Embryonic facial prominence (tissue), 1 donor: ENCODE data around the gene MAGI1.

ENCODE experiments used
- DNase-seq: peaks from one replicate; pipeline ENCODE4 v3.0.0-alpha.2; 2016; ENCODE audit errors: extremely low spot score

Gene MAGI1

GRCh38 chr3:65485826-65486469, 552.8 kb downstream of the MAGI1 start:
- no peak for DNase-seq

GRCh38 chr3:65484964-65485363, 553.8 kb downstream of the MAGI1 start:
- no peak for DNase-seq

GRCh38 chr3:65483480-65483879, 555.2 kb downstream of the MAGI1 start:
- peak; percentile 51 for DNase-seq

- DNase-seq: no peak
These were observed 555.7 kb downstream of the MAGI1 start for GRCh38 chr3:65483011-65483410.

- DNase-seq: no peak
These were observed 557.6 kb downstream of the MAGI1 start for GRCh38 chr3:65481085-65481484.

GRCh38 chr3:65479990-65480389, 558.7 kb downstream of the MAGI1 start:
- no peak for DNase-seq

GRCh38 chr3:65478551-65479500, 559.9 kb downstream of the MAGI1 start:
- no peak for DNase-seq

- no peak for DNase-seq
These were observed 565.0 kb downstream of the MAGI1 start for GRCh38 chr3:65473736-65474135.

GRCh38 chr3:65472501-65472900, 566.2 kb downstream of the MAGI1 start:
- DNase-seq: no peak

- no peak for DNase-seq
These were observed 572.3 kb downstream of the MAGI1 start for GRCh38 chr3:65466300-65466988.

GRCh38 chr3:65449841-65450428, 588.8 kb downstream of the MAGI1 start:
- DNase-seq: no peak

- no peak for DNase-seq
These were observed 590.6 kb downstream of the MAGI1 start for GRCh38 chr3:65448120-65448519.

- no peak for DNase-seq
These were observed 593.0 kb downstream of the MAGI1 start for GRCh38 chr3:65445573-65446169.

GRCh38 chr3:65444447-65444815, 594.3 kb downstream of the MAGI1 start:
- no peak for DNase-seq

- DNase-seq: no peak
These were observed 594.8 kb downstream of the MAGI1 start for GRCh38 chr3:65443739-65444446.

- no peak for DNase-seq
These were observed 599.0 kb downstream of the MAGI1 start for GRCh38 chr3:65439641-65440284.

- no peak for DNase-seq
These were observed 600.1 kb downstream of the MAGI1 start for GRCh38 chr3:65438612-65439011.

GRCh38 chr3:65438096-65438495, 600.6 kb downstream of the MAGI1 start:
- no peak for DNase-seq

- no peak for DNase-seq
These were observed 602.1 kb downstream of the MAGI1 start for GRCh38 chr3:65436580-65436979.

GRCh38 chr3:65433480-65433879, 605.2 kb downstream of the MAGI1 start:
- DNase-seq: no peak
